ENCODE data around the gene BRCA2.

The BRCA2 gene, protein sequence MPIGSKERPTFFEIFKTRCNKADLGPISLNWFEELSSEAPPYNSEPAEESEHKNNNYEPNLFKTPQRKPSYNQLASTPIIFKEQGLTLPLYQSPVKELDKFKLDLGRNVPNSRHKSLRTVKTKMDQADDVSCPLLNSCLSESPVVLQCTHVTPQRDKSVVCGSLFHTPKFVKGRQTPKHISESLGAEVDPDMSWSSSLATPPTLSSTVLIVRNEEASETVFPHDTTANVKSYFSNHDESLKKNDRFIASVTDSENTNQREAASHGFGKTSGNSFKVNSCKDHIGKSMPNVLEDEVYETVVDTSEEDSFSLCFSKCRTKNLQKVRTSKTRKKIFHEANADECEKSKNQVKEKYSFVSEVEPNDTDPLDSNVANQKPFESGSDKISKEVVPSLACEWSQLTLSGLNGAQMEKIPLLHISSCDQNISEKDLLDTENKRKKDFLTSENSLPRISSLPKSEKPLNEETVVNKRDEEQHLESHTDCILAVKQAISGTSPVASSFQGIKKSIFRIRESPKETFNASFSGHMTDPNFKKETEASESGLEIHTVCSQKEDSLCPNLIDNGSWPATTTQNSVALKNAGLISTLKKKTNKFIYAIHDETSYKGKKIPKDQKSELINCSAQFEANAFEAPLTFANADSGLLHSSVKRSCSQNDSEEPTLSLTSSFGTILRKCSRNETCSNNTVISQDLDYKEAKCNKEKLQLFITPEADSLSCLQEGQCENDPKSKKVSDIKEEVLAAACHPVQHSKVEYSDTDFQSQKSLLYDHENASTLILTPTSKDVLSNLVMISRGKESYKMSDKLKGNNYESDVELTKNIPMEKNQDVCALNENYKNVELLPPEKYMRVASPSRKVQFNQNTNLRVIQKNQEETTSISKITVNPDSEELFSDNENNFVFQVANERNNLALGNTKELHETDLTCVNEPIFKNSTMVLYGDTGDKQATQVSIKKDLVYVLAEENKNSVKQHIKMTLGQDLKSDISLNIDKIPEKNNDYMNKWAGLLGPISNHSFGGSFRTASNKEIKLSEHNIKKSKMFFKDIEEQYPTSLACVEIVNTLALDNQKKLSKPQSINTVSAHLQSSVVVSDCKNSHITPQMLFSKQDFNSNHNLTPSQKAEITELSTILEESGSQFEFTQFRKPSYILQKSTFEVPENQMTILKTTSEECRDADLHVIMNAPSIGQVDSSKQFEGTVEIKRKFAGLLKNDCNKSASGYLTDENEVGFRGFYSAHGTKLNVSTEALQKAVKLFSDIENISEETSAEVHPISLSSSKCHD (N-terminal part only)

DNA sequence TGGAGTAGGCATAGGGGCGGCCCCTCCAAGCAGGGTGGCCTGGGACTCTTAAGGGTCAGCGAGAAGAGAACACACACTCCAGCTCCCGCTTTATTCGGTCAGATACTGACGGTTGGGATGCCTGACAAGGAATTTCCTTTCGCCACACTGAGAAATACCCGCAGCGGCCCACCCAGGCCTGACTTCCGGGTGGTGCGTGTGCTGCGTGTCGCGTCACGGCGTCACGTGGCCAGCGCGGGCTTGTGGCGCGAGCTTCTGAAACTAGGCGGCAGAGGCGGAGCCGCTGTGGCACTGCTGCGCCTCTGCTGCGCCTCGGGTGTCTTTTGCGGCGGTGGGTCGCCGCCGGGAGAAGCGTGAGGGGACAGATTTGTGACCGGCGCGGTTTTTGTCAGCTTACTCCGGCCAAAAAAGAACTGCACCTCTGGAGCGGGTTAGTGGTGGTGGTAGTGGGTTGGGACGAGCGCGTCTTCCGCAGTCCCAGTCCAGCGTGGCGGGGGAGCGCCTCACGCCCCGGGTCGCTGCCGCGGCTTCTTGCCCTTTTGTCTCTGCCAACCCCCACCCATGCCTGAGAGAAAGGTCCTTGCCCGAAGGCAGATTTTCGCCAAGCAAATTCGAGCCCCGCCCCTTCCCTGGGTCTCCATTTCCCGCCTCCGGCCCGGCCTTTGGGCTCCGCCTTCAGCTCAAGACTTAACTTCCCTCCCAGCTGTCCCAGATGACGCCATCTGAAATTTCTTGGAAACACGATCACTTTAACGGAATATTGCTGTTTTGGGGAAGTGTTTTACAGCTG lies at the start of gene BRCA2, which contains the start of gene ZAR1L:
TSS of gene BRCA2 (plus strand) at position 271 of the 790 bp plus-strand sequence. CDS start 953 bp downstream, outside the sequence.
TSS of gene ZAR1L (minus strand) at position 126 of the 790 bp plus-strand sequence. CDS start 3,438 bp downstream, outside the sequence.
- peak; percentile 92 for DNase-seq

GRCh38 chr13:32265726-32266125 lies 49.6 kb upstream of the BRCA2 start:
- no peak for DNase-seq

GRCh38 chr13:32266130-32266529 lies 49.2 kb upstream of the BRCA2 start:
- no peak for DNase-seq

- no peak for DNase-seq
Measured at GRCh38 chr13:32267836-32268439, 47.4 kb upstream of the BRCA2 start.

GRCh38 chr13:32272021-32272683 lies 43.2 kb upstream of the BRCA2 start:
- no peak for DNase-seq

GRCh38 chr13:32277839-32278238 lies 37.5 kb upstream of the BRCA2 start:
- no peak for DNase-seq

DNA sequence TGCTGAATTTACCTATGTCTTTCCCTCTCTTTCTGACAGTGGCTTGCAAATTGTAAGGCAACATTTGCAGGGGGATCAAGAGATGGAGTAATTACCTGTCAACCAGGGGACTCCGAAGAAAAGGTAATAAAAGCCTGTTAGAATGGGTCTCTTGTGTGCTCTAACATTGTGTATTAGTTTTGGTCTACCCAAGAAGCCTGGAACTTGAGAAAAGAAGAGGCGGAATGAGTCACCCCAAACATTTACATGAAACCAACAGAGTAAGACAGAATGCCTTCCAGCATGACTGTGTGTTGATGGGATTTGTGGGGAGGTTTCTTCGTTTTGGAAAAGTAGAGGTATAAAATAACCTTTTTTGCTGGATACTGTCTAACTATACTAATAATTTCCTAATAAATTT lies 36.9 kb upstream of the BRCA2 start:
- DNase-seq: no peak

- DNase-seq: no peak
Measured at GRCh38 chr13:32281096-32281495, 34.2 kb upstream of the BRCA2 start.

GRCh38 chr13:32282096-32282711 lies 33.1 kb upstream of the BRCA2 start:
- no peak for DNase-seq

DNA sequence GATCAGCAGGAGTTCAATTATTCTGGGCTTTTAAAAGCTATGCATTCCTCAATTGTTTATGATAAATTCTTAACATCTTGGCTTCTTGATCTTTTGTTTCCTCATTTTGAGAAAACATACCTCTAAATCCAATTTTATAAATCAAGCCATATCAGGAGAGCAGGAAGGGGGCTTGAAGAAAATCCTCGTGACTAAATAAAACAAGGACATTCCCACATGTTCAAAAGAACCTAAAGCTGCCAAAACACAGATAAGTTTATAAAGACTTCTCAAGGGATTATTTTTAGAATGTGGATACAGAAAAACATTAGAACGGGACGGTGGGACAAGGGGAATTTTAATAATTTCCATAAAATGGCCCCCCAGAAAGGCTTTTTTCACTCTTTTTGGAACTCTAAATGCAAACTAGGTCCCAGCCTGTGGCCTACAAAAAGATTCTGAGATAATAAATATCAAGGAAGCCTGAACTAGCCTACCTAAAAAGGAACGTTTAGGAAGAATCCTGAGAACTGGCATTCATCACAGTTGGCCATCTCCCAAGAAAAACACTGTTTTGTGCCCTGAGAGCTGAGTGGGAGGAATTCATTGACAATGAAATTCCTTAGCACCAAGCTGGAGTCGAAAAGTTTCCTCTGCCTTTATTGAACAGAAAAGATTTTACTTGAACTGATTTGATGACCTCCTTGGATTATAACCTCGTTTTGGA lies 30.2 kb upstream of the BRCA2 start:
- DNase-seq: no peak

GRCh38 chr13:32285633-32285965 lies 29.7 kb upstream of the BRCA2 start:
- no peak for DNase-seq

DNA sequence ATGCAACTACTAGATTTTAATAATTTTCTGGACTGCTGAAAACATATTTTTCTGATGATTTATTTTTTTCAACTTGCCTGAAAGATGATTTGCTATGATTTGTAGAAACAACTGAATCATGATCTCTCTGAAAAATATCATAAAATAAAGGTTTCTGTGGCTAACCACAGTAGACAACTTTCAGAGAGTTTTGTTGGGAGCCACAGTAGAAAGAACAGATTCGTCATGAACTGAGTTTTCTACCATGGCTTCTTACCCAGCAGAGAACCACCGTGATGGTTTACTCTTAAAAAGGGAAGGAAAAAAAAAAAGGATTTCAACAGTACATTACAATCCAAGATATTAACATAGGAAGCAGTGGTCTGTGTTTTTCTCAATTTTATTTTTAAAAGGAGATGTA lies 18.1 kb upstream of the BRCA2 start:
- no peak for DNase-seq

DNA sequence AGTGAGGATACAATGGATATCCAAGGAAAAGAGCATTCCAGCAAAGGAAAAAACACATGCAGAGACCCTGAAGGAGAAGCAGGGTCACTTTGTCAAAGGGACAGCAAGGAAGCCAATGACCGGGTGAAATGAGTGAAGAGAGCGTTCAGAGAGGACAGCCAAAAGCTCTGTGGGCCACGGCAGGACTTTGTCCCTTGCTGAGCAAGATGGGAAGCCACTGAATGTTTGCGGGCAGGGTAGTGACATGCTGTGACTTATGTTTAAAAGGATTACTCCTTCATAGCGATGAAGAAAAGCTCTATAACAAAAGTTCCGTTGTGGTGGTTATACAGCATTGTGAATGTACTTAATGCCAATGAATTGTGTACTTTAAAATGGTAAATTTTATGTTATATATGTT lies 16.6 kb upstream of the BRCA2 start:
- no peak for DNase-seq

- DNase-seq: no peak
Measured at GRCh38 chr13:32299893-32300292, 15.4 kb upstream of the BRCA2 start.

- DNase-seq: no peak
Measured at GRCh38 chr13:32300406-32300805, 14.9 kb upstream of the BRCA2 start.

DNA sequence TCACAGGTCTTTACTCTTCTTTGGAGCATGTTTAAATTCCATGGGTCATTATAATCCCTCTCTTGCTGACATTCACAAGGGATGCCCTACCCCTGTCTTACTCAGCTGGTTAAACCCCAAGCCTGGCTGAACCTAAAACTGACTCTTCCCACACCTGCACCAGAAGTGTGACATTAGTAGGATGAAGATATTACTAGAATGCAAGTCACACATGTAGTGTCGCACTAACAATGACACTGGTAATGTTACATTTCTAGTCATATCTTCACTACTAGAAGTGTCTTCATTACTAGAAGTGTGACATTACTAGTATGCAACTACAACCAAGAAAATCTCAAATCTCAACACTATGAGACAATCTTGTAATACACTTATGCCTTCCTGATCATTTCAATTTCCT lies 14.4 kb upstream of the BRCA2 start:
- no peak for DNase-seq

- DNase-seq: no peak
Measured at GRCh38 chr13:32302461-32302860, 12.8 kb upstream of the BRCA2 start.

DNA sequence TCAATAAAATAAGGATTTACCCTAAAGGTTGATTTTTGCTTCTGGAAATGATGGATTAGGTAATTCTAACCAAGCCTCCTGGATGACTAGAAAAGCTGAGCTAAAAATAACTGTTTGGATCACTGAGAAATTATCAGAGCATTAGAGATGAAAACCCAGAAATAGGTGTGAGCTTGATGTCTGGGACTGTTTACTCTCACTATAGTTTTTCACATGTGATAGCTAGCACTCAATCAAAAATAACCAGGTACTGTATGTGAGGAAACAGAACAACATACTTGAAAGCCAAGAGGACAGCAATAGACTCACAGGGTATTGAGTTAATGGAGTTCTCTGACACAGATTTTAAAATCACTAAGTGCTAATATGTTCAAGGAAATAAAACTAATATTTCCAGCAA lies 9.7 kb upstream of the BRCA2 start:
- no peak for DNase-seq

- no peak for DNase-seq
Measured at GRCh38 chr13:32309312-32310133, 5.8 kb upstream of the BRCA2 start.

Data from left hindlimb (tissue), 1 donor.